Prostate gland (tissue), 2 donors: ENCODE results near the gene CDC16. TPM values are rescaled to one million over a fixed set of nuclear protein-coding genes. Genes with fewer than 3 reads are reported as not detected.

Source experiments
- DNase-seq: peaks from one replicate; pipeline ENCODE4 v3.0.0-alpha.2; 2019; ENCODE audit warnings: low spot score
- H3K27ac ChIP-seq, 2 donors: fragments of 200-600 bp; sonication (generic); 2 replicates each; pipeline ENCODE4 v1.5.1; 2017 to 2019
- H3K27me3 ChIP-seq: fragments of 200-600 bp; sonication (generic); replicated peaks from 2 replicates; pipeline ENCODE4 v1.5.1; 2019; ENCODE audit not compliant: insufficient read depth
- H3K36me3 ChIP-seq, 2 donors: fragments of 200-600 bp; sonication (generic); 1 replicate in 1 of 2; 2 replicates in 1 of 2; pipeline versions ENCODE4 v1.5.1 to v1.8.1; 2017 to 2019
- H3K4me1 ChIP-seq: fragments of 200-600 bp; sonication (generic); replicated peaks from 2 replicates; pipeline ENCODE4 v1.5.1; 2019
- H3K4me3 ChIP-seq, 2 donors: fragments of 200-600 bp; sonication (generic); 2 replicates each; pipeline ENCODE4 v1.5.1; 2017 to 2019
- H3K9me3 ChIP-seq: fragments of 200-600 bp; sonication (generic); 2 replicates; pipeline ENCODE4 v1.5.1; 2017
- POLR2A ChIP-seq: fragments of 450-650 bp; IDR thresholded peaks from one replicate; pipeline ENCODE4 v1.6.1; 2016; ENCODE audit warnings: antibody characterized with exemption, mild to moderate bottlenecking
- POLR2AphosphoS5 ChIP-seq: sonication (generic); formaldehyde crosslinking; IDR thresholded peaks from one replicate; pipeline ENCODE4 v1.6.1; 2017; ENCODE audit warnings: antibody characterized with exemption
- WGBS: methylation state at CpG from one replicate; pipeline ENCODE4 v1.1.5; 2018; 5-methylcytosine and 5-hydroxymethylcytosine counted together
- intact Hi-C: fragments of 100-400 bp; cut with DNase I; formaldehyde crosslinking; loops from one replicate; pipeline ENCODE4 v1.14.2; 2022
- total RNA-seq, 2 donors: library from RNA; depleted of rRNA; stranded (reverse); fragments of >200 nt; gene quantifications; one replicate each; pipeline ENCODE4 v1.1.0, GENCODE V29; 2016
- TF ChIP-seq, protein P1 (sequence below), 4 experiments: fragments of 200-600 bp in 2 of 4; fragments of 450-650 bp in 2 of 4; sonication (generic) in 2 of 4; IDR thresholded peaks; 1 replicate in 3 of 4; 2 replicates in 1 of 4; pipeline ENCODE4 v1.5.1; 2016 to 2019; ENCODE audit warnings: antibody characterized with exemption in 4 of 4, mild to moderate bottlenecking in 2 of 4, moderate library complexity in 2 of 4

Gene CDC16
- total RNA-seq, 2 donors from 2014 or later, result 37.7 to 75.0 TPM

DNA sequence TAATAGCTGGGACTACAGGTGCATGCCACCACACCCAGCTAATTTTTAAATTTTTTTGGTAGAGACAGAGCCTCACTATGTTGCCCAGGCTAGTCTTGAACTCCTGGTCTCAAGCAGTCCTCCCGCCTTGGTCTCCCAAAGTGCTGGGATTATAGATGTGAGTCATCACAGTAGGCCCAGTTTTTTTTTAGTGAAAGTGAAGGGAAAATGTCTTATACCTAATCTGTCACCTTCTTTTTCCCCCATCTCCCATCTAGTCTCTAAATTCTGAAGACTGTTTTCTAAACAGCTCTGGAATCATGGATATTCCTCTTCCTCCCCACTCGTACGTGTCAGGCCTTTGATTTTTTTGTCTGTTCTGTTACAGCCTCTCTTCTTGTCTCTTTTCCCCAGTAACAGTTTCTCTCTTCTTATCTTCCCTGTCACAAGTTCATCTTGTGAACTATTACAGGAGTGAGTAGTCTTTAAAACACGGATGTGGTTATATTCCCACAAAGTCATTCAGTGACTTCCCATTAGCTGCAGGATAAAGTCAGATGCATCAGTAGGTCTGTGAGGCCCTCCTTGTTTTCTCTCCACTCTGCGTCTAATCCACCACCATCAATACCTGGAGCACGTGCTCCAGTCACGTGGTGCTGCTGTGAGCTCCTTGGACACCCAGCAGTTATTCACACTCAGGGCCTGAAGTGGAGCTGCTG lies 2.9 kb downstream of the CDC16 start:
- TF ChIP-seq POLR2AphosphoS5 (no peak), POLR2A (no peak)
- TF ChIP-seq, protein P1, sequence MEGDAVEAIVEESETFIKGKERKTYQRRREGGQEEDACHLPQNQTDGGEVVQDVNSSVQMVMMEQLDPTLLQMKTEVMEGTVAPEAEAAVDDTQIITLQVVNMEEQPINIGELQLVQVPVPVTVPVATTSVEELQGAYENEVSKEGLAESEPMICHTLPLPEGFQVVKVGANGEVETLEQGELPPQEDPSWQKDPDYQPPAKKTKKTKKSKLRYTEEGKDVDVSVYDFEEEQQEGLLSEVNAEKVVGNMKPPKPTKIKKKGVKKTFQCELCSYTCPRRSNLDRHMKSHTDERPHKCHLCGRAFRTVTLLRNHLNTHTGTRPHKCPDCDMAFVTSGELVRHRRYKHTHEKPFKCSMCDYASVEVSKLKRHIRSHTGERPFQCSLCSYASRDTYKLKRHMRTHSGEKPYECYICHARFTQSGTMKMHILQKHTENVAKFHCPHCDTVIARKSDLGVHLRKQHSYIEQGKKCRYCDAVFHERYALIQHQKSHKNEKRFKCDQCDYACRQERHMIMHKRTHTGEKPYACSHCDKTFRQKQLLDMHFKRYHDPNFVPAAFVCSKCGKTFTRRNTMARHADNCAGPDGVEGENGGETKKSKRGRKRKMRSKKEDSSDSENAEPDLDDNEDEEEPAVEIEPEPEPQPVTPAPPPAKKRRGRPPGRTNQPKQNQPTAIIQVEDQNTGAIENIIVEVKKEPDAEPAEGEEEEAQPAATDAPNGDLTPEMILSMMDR (IDR thresholded peaks at IDR 0.05), result no peak
- Histone ChIP-seq H3K4me1 (no peaks in the 10 kb centered on the region), H3K27ac (no peak overlapping the region), H3K36me3 (peaks cover 6 to 14% of the 10 kb centered on the region in 2 donors), H3K27me3 (no peaks in the 10 kb centered on the region), H3K4me3 (no peak overlapping the region), H3K9me3 (no peaks in the 10 kb centered on the region)
- 75% methylated on average over 7 of the region's 7 CpGs for WGBS
- intact Hi-C loops, result no loop called here
- DNase-seq, result no peak

DNA sequence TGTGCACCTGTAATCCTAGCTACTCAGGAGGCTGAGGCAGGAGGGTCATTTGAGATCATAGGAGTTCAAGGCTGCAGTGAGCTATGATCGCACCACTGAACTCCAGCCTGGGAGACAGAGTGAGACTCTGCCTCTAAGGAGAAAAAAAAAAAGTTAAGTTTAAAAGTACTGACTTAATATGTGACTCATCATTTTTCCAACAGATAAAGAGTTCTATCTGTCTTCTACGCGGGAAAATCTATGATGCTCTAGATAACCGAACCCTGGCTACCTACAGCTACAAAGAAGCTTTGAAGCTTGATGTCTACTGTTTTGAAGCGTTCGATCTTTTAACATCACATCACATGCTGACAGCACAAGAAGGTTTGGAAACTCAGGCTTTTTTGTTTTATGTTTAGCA lies 7.2 kb downstream of the CDC16 start:
- Histone ChIP-seq H3K9me3 (no peaks in the 10 kb centered on the region), H3K4me3 (no peak overlapping the region), H3K36me3 (peaks cover 21 to 24% of the 10 kb centered on the region in 2 donors), H3K4me1 (no peaks in the 10 kb centered on the region), H3K27ac (no peak overlapping the region), H3K27me3 (no peaks in the 10 kb centered on the region)
- no peak for DNase-seq
- intact Hi-C loops, result no loop called here
- WGBS, result 94% methylated on average over 6 of the region's 6 CpGs
- TF ChIP-seq, protein P1 (IDR thresholded peaks at IDR 0.05), result no peak
- TF ChIP-seq POLR2AphosphoS5 (no peak), POLR2A (no peak)

DNA sequence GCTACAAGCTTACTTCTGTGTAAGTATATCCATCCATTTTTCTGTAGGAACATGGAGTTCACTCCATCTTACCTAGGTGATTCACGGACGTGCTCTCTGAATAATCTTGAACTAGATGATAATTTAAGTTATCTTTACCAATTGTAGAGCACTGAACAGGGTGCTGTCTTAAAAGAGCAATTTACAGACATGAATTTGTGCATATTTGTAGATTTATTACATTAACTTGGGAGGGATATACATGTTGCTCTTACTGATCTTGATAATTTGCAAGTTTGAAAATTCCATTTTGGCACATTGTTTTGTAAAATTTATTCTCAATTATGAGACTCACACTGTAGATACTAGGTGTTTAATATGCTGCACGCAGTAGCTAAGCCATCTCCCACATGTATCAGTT lies 9.3 kb downstream of the CDC16 start:
- DNase-seq, result no peak
- peaks cover 21 to 24% of the 10 kb centered on the region in 2 donors for H3K36me3 ChIP-seq
- no peaks in the 10 kb centered on the region for H3K4me1 ChIP-seq
- WGBS, result 84% methylated on average over 3 of the region's 3 CpGs
- no peak overlapping the region for H3K27ac ChIP-seq
- H3K27me3 ChIP-seq, result no peaks in the 10 kb centered on the region
- no peak overlapping the region for H3K4me3 ChIP-seq
- intact Hi-C loops, result no loop called here
- H3K9me3 ChIP-seq, result no peaks in the 10 kb centered on the region
- TF ChIP-seq, protein P1 (IDR thresholded peaks at IDR 0.05), result no peak
- TF ChIP-seq POLR2AphosphoS5, result no peak
- no peak for TF ChIP-seq POLR2A

DNA sequence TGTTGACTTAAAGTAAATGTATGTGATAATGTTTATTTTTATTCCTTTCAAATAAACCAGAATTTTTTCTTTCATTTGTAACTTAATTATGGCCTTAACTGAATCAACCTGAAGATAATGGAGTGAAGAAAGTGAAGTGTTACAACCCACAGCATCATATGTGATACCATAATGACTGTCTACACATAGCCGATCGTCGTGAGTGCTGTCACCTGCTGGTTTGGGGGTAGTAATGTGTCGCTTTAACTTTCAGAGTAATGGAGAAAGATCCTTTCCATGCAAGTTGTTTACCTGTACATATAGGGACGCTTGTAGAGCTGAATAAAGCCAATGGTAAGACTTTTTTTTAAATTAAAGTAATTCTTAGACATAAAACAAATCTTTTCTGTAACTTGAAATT lies 9.9 kb downstream of the CDC16 start:
- Histone ChIP-seq H3K4me1 (no peaks in the 10 kb centered on the region), H3K9me3 (no peaks in the 10 kb centered on the region), H3K27me3 (no peaks in the 10 kb centered on the region), H3K27ac (no peak overlapping the region), H3K4me3 (no peak overlapping the region), H3K36me3 (peaks cover 15 to 24% of the 10 kb centered on the region in 2 donors)
- TF ChIP-seq POLR2A (no peak), POLR2AphosphoS5 (no peak)
- TF ChIP-seq, protein P1 (IDR thresholded peaks at IDR 0.05), result no peak
- intact Hi-C loops, result no loop called here
- DNase-seq, result no peak
- WGBS, result 83% methylated on average over 5 of the region's 5 CpGs

DNA sequence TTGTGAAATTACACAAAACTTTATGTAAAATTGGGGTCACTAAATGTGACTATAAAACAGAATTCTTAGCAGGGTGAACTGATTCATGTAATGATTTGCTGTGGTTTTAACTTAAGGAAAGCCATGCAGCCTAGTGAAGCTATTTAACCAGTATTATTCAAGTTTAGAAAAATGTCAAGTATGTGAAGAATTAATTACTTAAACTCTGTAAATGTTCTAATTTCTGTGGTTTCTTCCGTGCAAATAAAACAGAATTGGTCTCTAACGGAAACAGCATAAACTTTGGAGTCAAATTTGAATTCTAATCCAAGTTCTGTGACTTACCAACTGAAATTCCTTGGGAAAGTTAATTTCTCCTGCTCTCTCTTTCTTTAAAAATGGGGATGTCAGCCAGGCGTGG lies 13.3 kb downstream of the CDC16 start:
- H3K4me3 ChIP-seq, result no peak overlapping the region
- intact Hi-C loops, result no loop called here
- peaks cover 10 to 18% of the 10 kb centered on the region in 2 donors for H3K36me3 ChIP-seq
- TF ChIP-seq, protein P1 (IDR thresholded peaks at IDR 0.05), result no peak
- TF ChIP-seq POLR2AphosphoS5 (no peak), POLR2A (no peak)
- H3K27ac ChIP-seq, result no peak overlapping the region
- H3K4me1 ChIP-seq, result no peaks in the 10 kb centered on the region
- no peaks in the 10 kb centered on the region for H3K9me3 ChIP-seq
- no peak for DNase-seq
- WGBS, result 82% methylated on average over 3 of the region's 3 CpGs
- no peaks in the 10 kb centered on the region for H3K27me3 ChIP-seq
